Stomach (tissue), 4 donors: ENCODE results near the gene ARHGAP15.
"Not testable (repeated sequence)": the region's sequence is repeated elsewhere in the genome, so short reads cannot be mapped to it uniquely, and the experiment has no call there.

Experiments
- EP300 ChIP-seq: sonication (generic); formaldehyde crosslinking; IDR thresholded peaks from one replicate; pipeline ENCODE4 v1.6.1; 2017; ENCODE audit warnings: antibody characterized with exemption
- POLR2A ChIP-seq, 4 donors: fragments of 450-650 bp; IDR thresholded peaks; one replicate each; pipeline ENCODE4 v1.6.1; 2016; ENCODE audit warnings: antibody characterized with exemption in 4 of 4, control low read depth in 2 of 4, mild to moderate bottlenecking in 1 of 4, moderate library complexity in 1 of 4

DNA sequence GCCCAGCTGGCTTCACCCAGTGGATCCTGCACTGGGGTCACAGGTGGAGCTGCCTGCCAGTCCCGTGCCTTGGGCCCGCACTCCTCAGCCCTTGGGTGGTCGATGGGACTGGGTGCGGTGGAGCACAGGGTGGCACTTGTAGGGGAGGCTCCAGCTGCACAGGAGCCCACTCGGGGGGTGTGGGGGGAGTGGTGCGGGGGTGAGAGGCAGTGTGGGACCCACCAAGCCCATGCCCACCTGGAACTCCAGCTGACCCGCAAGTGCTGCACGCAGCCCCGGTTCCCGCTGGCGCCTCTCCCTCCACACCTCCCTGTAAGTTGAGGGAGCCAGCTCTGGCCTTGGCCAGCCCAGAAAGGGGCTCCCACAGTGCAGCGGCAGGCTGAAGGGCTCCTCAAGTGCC, 39.7 kb upstream of the ARHGAP15 start:
- not testable (repeated sequence) for TF ChIP-seq EP300; POLR2A (IDR thresholded peaks at IDR 0.05)
